Measurements from ENCODE around the gene SCFD2.
"Not testable (repeated sequence)": the region's sequence is repeated elsewhere in the genome, so short reads cannot be mapped to it uniquely, and the experiment has no call there.

SCFD2 gene

GRCh38 chr4:53089936-53090729 is 275.7 kb downstream of the SCFD2 start:
- no peak for DNase-seq

DNA sequence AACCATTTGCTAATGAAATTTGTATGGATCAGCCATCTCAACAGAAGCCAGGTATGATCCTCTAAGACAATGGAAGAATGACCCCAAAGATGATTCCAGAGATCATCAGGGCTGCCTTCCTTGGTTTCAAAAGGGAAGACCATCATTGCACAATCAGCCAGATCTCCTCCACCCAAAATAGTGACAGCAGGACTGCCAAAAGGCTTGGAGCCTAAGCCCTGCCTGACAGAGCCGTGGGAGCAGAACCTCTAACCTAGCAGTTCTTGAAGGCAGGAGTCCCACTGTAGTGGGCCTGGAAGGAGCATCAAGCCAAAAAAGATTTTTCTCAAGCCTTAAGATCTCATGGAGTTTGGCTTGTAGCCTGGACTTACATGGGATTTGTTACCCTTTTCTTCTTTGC is 277.7 kb downstream of the SCFD2 start:
- no peak for DNase-seq

- no peak for DNase-seq
Measured at GRCh38 chr4:53076374-53076958, 289.4 kb downstream of the SCFD2 start.

GRCh38 chr4:53075162-53075785 is 290.6 kb downstream of the SCFD2 start:
- DNase-seq, result no peak

GRCh38 chr4:53068755-53069330 is 297.0 kb downstream of the SCFD2 start:
- no peak for DNase-seq

DNA sequence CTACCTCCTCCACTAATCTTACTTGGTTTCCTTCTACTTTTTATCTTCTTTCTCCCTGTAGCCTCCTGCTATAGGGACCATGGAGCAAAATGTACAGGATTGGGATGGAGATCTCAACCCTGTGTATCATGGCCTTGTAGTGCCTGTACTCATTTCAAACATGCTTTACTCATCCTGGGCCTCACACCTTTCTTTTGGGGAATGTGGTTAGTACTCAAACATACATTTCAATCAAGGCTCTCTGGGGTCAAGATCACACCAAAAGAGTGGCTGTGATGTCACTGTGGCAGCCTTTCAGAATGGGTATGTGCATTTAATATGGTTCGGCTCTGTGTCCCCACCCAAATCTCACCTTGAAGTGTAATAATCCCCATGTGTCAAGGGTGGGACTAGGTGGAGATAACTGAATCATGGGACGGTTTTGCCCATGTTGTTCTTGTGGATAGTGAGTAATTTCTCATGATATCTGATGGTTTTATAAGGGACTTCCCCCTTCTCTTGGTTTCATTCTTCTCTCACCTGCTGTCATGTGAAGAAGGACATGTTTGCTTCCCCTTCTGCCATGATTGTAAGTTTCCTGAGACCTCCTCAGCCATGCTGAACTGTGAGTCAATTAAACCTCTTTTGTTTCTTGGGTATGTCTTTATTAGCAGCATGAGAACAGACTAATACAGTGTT is 298.6 kb downstream of the SCFD2 start:
- no peak for DNase-seq

DNA sequence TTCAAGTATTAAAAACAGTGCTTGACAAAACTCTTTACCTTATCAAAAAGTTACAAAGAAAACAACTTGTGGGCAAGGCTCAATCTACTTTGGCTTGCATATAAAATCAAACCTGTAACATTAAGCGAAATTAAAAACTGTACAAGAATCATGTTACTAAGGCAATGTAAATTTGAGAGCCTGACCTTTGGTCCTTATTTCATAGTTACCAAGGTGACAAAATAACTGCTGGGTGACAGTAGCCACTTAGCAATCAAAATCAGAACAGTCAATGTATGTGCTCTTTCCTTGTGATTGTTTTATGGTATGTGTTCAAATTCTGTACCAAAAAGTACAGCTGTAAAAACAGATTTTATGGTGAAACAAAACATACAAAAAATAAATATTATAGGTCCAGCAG is 299.7 kb downstream of the SCFD2 start:
- DNase-seq, result no peak

GRCh38 chr4:53064609-53065008 is 301.3 kb downstream of the SCFD2 start:
- no peak for DNase-seq

GRCh38 chr4:53061091-53061850 is 304.6 kb downstream of the SCFD2 start:
- DNase-seq, result no peak

GRCh38 chr4:53060278-53060677 is 305.6 kb downstream of the SCFD2 start:
- DNase-seq, result no peak

- no peak for DNase-seq
Measured at GRCh38 chr4:53059871-53060270, 306.0 kb downstream of the SCFD2 start.

GRCh38 chr4:53059256-53059655 is 306.6 kb downstream of the SCFD2 start:
- DNase-seq, result no peak

- DNase-seq, result no peak
Measured at GRCh38 chr4:53057679-53058078, 308.2 kb downstream of the SCFD2 start.

GRCh38 chr4:53057108-53057507 is 308.8 kb downstream of the SCFD2 start:
- DNase-seq, result not testable (repeated sequence)

GRCh38 chr4:53055716-53056403 is 310.0 kb downstream of the SCFD2 start:
- DNase-seq, result no peak

DNA sequence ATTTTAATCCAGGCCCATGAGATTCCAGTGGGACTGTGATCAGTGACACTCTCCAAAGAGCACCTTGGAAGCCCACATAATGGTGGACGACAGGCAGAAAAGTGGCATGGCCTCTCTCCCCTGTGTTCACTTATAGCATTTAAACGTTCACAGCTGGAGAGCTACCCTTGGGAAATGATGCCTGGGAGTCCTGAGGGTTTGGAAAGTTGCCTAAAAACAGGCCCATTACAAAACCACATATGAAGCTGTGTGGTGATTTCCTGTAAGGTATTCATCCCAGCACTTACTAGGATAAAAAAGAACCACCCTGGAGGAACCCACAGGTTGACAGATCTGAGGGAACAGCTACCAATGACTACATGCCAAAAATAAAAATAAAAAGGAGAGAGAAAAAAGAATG is 310.6 kb downstream of the SCFD2 start:
- peak; percentile 62 for DNase-seq

DNA sequence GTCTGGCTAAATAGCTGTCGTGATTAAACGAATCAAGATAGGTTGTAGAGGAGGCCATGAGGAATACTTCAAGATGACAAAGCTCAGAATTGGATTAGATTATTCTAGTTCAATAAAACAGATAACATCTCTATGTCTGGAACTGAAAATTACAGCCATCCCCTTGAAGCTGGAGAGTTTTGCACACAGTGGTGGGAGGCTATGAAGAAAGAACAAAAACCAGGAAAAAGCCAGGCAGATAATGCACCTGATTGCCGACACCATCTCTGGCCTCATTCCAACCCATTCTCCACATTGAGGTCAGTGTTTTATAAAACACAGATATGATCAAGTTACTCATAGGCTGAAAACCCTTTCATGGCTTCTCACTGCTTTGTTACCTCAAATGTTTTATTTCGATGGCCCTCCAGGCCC is 315.5 kb downstream of the SCFD2 start:
- no peak for DNase-seq

- no peak for DNase-seq
Measured at GRCh38 chr4:53049528-53049927, 316.3 kb downstream of the SCFD2 start.

- no peak for DNase-seq
Measured at GRCh38 chr4:53044651-53044960, 321.3 kb downstream of the SCFD2 start.

GRCh38 chr4:53043891-53044650 is 321.8 kb downstream of the SCFD2 start:
- DNase-seq, result no peak

DNA sequence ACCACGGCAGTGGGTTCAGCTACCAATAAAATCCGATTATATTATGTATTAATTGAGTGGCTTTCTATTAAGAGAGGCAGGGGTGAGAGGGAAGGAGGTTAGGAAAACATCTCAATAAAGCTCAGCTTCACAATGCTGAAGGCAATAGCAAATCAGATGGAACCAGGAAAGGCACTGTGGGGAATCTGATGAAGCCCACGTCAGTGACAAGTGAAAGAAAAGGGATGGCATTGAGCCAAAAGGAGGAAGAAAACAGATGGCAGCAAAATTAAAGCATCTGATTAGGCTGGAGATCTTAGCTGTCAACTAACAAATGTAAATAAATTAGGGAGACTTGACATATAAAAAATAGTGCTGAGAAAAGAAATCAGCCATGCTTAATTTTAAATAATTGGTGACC is 322.8 kb downstream of the SCFD2 start:
- no peak for DNase-seq
